M059J (cell line): ENCODE measurements around the gene NR3C2. TPM values are rescaled to one million over a fixed set of nuclear protein-coding genes. Genes with fewer than 3 reads are reported as not detected.
"Not testable (repeated sequence)": the region's sequence is repeated elsewhere in the genome, so short reads cannot be mapped to it uniquely, and the experiment has no call there.

Experiments
- DNase-seq: peaks from one replicate; pipeline ENCODE4 v3.0.0-alpha.2; 2012; ENCODE audit warnings: low read depth
- total RNA-seq: library from RNA; depleted of rRNA; stranded (reverse); fragments of >200 nt; shearing (Covaris generic); gene quantifications from 2 replicates; pipeline ENCODE4 v1.2.3, GENCODE V29; 2014

NR3C2 gene
- total RNA-seq, 1 experiment from 2014 or later, result 0.15 TPM

GRCh38 chr4:148170408-148171365, 271.5 kb downstream of the NR3C2 start:
- no peak for DNase-seq

- DNase-seq, result no peak
These were observed 276.1 kb downstream of the NR3C2 start for GRCh38 chr4:148166132-148166591.

- DNase-seq, result no peak
These were observed 277.7 kb downstream of the NR3C2 start for GRCh38 chr4:148164557-148164956.

GRCh38 chr4:148162991-148163390, 279.2 kb downstream of the NR3C2 start:
- no peak for DNase-seq

- no peak for DNase-seq
These were observed 279.7 kb downstream of the NR3C2 start for GRCh38 chr4:148162519-148162918.

GRCh38 chr4:148161601-148162000, 280.6 kb downstream of the NR3C2 start:
- no peak for DNase-seq

- DNase-seq, result no peak
These were observed 282.4 kb downstream of the NR3C2 start for GRCh38 chr4:148159793-148160192.

GRCh38 chr4:148154769-148155168, 287.4 kb downstream of the NR3C2 start:
- DNase-seq, result no peak

GRCh38 chr4:148152868-148153625, 289.2 kb downstream of the NR3C2 start:
- peak; percentile 3 for DNase-seq

GRCh38 chr4:148151806-148152205, 290.4 kb downstream of the NR3C2 start:
- DNase-seq, result no peak

- no peak for DNase-seq
These were observed 296.7 kb downstream of the NR3C2 start for GRCh38 chr4:148145475-148145874.

- no peak for DNase-seq
These were observed 299.0 kb downstream of the NR3C2 start for GRCh38 chr4:148143174-148143573.

- DNase-seq, result no peak
These were observed 300.7 kb downstream of the NR3C2 start for GRCh38 chr4:148141501-148141900.

GRCh38 chr4:148126825-148127224, 315.4 kb downstream of the NR3C2 start:
- peak; percentile 2 for DNase-seq

- no peak for DNase-seq
These were observed 317.7 kb downstream of the NR3C2 start for GRCh38 chr4:148124512-148124911.

- not testable (repeated sequence) for DNase-seq
These were observed 319.1 kb downstream of the NR3C2 start for GRCh38 chr4:148123161-148123560.

GRCh38 chr4:148120216-148120615, 322.0 kb downstream of the NR3C2 start:
- DNase-seq, result no peak

- no peak for DNase-seq
These were observed 323.6 kb downstream of the NR3C2 start for GRCh38 chr4:148118633-148119032.

GRCh38 chr4:148118179-148118578, 324.0 kb downstream of the NR3C2 start:
- DNase-seq, result no peak

- DNase-seq, result no peak
These were observed 325.2 kb downstream of the NR3C2 start for GRCh38 chr4:148116969-148117368.

- DNase-seq, result peak; percentile 49
These were observed 325.9 kb downstream of the NR3C2 start for GRCh38 chr4:148116264-148116663.

- DNase-seq, result peak; percentile 4
These were observed 327.8 kb downstream of the NR3C2 start for GRCh38 chr4:148114436-148114835.
